Activated gamma-delta T cell (primary cell): Measurements from ENCODE around the gene NUBP2.

Source experiments
- DNase-seq: peaks from one replicate; lab custom pipeline; 2025; lab: John Stamatoyannopoulos, UW
- total RNA-seq, 2 donors: gene quantifications; one replicate each; lab custom pipeline; 2026; lab: John Stamatoyannopoulos, UW

The NUBP2 gene, protein sequence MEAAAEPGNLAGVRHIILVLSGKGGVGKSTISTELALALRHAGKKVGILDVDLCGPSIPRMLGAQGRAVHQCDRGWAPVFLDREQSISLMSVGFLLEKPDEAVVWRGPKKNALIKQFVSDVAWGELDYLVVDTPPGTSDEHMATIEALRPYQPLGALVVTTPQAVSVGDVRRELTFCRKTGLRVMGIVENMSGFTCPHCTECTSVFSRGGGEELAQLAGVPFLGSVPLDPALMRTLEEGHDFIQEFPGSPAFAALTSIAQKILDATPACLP
- 40.7 to 42.3 reads per million in 2 donors for total RNA-seq

DNA sequence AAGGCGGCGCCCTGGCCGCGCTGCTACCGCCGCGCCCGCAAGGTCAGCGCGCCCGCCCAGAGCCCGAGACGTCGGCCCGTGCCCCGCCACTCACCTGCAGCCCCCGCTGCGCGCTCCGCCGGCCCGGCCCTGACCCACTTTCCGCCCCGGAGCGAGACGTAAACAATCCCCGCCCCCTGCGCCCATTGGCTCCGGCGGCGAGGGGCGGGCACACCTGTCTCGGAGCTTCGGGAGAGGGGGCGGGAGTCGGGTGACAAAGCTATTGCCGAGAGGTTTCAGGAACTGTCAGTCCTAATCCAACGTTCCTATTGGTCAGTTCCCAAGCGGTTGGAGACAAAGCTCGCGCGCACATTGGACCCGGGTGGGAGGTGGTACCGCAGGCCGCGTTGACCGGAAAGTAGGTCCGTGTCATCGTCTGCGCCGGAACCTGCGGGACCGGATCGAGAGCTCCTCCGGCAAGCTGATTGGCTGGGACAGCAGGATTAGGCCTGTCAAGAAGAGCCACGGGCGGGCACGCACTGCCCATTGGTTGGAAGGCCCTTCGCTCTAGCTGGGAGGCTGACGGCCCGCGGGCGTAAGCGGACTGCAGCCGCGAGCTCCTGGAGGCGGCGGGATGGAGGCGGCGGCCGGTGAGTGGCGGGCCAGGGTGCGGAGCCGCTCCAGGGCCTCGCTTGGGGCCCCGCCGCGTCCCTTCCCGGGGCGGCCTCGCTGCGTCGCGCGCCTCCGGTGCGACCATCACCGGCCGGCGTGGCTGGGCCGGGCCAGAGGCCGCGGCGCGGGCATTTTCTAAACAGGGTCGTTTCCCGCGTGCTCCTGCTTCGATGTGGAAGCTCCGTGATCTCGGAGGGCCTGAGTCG lies at the start of gene NUBP2, which contains the start of gene SPSB3:
TSS of gene NUBP2 (plus strand) at position 553 of the 857 bp plus-strand sequence. CDS start at position 614, 61 bp downstream.
TSS of gene SPSB3 (minus strand) at position 164 of the 857 bp plus-strand sequence. CDS start 1,088 bp downstream, outside the sequence.
- peak; percentile 95 for DNase-seq

DNA sequence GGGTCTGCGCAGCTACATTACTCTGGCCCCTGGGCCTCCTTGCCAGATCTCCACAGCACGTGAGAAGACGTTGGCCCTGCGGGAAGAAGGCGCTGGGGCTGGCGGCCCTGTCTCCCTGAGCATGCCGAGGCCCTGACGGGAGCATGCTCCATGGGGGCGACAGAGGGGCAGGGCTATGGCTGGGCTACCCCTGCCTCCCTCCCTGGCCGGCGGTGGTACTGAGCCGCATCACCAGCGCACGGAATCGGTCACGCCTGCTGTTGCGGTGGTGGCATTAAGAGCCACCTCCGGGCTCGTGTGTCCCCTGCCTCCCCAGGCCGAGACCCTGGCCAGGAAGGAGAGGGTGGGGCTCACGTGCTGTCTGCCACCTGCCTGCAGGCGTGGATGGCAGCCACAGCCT lies 48.6 kb upstream of the NUBP2 start:
- no peak for DNase-seq

DNA sequence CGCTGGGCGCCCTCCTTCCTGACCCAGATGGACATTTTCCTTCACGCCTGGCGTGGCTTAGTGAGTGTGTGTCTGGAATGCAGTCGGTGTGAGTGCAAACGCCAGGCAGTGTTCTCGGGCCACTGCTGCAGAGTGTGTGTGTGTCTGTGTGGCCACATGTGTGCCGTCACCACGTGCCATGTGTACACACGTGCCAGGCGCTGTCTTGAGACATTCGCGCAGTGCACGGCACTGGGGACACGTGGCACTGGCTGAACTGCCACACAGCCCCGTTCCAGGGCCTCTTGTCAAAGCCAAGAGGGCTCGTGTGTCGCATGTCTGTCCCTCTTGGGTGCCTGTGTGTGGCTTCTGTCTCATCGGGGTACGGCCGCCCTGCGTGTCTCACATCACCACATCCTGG lies 47.9 kb upstream of the NUBP2 start:
- no peak for DNase-seq

DNA sequence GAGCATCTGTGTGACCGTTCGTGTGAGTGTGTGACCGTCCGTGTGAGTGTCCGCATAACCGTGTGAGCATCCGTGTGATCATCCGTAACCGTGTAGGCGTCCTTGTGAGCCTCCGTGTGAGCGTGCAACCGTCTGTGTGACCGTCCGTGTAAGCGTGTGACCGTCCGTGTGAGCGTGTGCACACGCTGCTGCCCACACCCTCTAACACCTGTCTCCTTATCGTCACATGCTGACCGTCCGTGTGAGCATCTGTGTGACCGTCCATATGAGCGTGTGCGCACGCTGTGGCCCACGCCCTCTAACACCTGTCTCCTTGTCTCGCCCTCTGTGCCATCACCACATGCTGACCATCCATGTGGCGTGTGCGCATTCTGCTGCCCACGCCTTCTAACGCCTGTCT lies 42.5 kb upstream of the NUBP2 start:
- no peak for DNase-seq

DNA sequence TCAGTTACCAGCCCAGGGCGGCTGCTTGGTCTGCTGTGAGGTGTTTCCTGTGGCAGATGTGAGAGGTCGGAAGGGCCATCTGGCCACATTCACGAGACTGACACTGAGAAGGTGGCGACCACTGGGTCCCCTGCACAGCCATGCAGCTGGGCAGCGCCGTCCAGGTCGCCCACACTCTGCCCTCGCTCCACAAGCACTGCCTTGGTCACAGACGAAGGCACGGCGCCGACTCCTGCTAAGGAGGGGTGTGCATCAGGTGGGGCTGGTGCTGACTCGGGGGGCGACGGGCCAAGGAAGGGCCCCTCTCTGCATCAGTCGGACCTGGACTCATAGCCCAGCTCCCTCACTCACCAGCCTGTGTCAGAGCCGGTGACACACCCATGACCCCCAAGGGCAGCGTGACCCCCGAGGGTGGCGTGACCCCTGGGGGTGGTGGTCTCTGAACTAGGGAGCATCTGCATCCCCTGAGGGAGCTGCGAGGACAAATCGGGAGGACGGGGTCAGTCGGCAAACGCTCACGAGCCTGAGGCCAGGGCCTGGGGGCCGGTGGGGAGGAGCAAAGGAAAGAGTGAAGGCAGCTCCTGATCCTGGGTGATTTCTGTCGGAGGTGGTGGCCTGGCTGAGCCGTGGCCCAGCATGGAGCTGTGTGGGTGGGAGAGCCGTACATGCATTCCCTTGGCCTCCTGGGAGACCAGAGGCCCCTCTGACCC lies 41.8 kb upstream of the NUBP2 start:
- DNase-seq: no peak

DNA sequence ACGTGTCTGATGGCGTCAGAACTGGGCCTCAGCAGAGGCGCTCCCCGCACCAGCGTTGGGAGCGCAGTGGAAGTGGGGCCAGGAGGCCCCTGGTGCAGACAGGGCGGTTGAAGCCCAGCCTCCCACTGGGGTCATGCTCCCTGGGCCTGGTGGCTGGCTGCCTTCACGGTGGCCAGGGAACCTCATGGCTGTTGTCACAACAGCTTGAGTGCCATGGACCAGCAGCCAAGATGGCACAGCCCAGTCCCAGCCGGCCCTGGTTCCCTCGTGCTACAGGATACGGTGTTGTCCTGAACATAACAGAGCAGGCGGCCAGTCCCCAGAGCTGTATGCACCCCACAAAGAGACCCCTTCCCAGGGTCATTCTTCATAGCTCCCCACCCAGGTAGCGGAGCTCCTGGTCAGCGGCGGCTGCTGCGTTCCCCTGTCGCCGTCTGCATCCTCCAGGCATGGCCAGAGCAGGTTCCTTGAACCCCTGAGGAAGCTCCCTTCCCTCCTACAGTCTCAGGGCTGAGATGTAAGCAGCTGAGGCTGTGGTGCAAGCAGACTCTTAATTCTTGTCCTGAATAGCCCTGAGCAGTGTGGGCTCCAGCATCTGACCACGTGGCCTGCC lies 41.1 kb upstream of the NUBP2 start:
- no peak for DNase-seq

DNA sequence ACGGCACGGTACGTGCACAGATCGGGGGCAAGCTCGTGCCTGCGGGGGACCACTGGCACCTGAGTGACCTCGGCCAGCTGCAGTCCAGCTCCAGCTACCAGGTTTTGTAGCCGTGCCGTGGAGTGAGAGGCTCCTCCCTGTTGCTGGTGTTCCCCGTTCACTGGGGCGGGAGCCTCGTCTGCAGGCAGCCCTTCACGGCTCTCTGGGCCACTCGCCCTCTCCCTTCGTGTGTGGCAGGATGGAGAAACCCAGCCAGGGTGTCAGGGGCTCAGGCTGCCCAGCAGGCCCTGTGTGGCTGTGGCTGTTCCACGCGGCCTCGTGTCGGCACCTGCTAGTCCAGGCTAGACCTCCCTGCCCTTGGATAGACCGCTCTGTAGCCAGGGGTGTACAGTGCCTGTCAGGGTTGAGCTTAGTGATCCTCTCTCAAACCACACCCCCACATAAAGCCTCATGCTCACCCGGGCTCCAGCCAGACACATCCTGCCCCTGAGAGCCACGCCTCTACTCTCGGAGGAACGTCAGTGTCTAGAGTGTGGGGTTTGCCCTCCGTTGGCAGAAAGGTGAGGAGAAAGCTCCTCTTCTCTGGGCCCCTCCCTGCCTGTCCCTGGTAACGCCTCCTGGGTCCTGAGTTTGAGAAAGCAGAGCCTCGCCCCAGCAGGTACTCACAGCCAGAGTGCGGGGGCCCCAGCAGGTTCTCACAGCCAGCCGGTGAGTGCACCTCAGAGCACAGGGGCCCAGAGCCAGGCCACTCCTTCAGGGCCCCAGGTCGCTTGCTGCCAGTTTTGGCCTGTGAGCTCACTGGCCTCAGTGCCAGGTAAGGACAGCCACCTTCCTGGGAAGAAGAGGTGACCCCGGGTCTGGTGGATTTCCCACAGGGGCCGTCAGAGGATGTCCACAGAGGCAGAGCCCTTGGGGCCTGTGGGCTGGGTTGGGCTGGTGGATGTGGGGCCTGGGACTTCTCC lies 39.1 kb upstream of the NUBP2 start:
- no peak for DNase-seq

DNA sequence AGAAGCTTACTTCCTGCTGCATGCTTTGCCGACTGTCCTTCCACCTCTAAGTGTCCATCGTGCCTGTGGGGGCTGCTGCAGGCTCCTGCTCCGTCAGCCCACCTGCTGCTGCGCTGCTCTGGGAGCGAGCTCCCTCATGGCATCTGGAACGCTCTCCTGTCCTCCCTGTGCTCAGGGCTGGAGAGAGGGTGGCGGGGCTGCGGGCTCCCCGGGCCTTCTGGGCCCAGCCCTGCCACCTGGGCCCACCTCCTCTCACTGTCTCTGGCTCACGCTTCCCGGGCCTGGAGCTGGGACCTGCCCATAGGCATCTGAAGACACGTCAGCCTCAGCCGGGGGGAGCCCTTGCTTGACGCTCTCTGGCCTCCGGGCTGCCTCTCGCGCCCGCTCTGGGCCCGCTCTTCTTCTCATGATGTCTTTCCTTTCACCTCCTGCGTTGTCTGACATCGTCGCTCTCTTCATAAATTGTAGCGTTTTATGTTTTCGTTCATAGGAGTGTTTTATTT lies 38.4 kb upstream of the NUBP2 start:
- DNase-seq: no peak

DNA sequence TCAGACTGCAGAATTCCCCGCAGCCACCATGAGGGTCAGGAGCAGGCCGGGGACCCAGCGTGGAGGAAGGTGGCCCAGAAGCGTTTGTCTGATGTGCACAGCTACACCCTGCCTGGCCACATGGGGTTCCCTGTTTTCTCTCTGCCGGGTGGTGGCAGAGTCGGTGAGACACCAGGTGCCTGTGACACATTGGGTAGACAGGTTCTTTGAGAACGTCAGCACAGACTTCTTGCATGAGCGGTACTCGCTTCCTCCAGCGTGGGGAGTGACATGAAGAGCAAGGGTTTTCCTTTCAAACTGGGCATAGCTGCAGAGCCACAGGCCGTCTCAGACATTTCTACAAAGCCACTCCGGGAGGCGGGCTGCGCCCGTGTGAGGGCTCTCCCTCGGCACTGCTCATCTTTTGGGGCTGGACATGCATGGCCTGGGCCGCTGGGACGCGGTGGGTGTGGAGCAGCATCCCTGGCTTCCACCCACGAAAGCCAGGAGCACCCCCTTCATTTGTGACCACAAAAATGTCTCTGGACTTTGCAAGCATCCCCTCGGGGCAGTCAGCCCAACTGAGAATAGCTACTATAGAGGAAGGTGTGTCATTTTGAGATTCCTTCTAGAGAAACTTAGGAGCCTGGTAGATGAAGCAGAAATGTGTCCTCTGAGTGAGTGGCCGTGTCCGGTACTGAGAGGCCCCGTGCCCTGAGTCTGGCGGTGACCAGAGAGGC lies 37.4 kb upstream of the NUBP2 start:
- no peak for DNase-seq

DNA sequence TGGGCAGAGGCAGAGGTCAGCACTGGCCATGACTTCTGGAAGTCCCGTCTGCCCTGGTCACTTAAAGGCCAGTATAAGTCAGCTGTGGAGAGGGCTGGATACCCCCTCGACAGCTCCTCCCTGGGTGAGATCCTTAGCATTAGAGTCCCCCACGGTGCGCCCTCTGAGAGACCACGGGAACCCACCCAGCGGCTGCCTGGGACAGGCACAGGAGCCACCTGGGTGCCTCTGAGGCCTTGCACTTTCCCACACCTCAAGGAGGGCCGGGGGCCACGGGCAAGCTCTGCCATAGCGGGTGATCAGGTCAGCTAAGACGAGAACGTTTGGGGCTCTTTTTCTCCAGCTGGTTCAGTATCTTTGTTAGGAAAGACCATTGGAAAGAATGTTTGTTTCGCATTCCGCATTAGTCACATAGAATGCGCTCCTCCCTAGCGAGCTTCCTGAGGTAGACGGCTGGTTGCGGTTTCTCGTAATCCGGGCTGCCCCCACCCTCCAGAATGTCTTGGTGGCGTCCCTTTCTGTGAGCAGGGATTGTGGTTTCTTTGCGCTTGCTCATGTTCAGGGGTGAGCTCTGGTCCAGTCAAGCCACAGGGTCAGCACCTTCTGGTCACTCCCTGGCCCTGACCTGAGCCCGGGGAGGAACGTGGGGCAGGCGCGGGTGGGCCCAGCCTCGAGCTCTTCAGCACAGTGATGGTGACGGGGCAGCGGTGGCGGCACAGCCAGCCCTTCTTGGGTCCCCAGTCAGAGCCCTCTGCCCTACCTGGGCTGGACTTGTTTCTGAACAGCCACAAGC lies 36.7 kb upstream of the NUBP2 start:
- DNase-seq: no peak

DNA sequence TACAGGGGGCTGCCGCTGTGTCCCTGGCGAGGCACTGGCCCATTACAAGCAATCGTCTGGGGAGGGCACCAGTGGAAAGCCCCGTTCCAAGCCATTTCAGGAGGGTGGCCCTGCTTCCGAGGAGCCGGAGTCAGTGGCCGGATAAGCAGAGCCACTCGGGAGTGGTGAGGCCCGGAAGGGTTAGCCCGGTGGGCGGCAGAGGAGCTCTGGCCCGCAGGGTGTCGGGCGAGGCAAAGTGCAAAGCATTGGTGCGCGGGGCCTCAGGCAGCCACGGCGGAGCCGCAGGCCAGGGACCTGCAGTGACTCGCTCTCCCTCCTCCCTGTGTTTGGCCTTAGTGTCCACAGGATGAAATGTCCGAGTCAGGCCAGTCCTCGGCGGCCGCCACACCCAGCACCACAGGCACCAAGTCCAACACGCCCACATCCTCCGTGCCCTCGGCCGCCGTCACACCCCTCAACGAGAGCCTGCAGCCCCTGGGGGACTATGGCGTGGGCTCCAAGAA lies 36.0 kb upstream of the NUBP2 start:
- DNase-seq: no peak

DNA sequence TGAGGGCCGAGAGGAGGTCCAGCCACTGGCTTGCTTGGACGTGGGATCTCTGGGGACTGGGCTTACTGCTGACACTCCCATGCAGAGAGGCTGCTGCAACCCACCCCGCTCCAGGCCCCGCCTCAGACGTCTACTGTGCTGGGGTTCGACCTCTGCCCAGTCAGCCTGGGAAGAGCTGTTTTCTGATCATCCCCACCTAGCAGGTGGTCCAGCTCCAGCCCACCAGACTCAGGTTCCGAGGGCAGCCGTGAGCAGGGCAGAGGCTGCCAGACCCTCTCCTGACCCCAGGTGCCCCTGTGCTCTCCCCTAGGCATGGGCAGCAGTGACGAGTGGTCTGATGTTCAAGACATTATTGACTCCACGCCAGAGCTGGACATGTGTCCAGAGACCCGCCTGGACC lies 34.8 kb upstream of the NUBP2 start:
- no peak for DNase-seq

DNA sequence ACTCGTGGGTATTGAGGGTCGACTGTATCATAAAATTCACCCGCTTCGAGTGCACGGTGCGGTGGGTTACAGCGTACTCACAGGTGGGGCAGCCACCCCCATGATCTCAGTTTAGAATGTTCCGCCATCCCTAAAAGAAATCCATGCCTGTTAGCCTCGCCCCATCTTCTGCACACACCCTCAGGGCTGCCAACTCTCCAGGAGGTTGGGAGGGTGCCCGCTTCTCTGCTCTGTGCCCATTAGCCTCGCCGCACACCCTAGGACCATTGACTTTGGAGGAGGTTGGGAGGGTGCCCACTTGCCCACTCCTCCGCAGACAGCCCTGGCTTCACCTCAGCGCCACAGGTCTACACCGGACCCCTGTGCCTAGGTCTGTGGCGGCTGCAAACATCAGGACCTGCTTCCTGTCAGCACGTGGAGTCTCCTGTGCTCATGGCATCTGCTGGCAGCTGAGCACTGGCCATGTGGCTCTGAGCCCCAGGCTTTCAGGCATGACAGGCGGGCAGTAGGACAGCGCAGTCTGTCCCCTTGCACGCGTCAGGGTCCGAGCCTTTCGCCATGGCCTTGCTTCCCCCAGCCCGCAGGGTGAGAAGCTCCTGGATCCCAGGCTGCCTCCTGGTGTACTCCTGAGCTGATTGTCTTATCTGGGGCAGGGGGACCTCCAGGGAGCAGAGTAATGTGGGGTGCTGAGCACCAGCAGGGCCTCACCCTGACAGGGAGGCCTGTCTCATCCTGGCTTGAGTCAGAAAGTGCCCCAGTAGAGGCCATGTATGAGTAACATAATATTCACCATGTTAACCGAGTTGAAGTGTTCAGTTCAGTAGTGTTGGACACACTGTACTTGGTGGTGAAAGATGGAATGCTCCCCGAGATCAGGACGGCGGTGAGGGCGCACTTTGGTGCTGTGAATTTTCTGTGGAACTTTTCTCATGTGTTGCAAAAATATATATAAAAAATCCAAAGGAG lies 33.3 kb upstream of the NUBP2 start:
- DNase-seq: no peak

DNA sequence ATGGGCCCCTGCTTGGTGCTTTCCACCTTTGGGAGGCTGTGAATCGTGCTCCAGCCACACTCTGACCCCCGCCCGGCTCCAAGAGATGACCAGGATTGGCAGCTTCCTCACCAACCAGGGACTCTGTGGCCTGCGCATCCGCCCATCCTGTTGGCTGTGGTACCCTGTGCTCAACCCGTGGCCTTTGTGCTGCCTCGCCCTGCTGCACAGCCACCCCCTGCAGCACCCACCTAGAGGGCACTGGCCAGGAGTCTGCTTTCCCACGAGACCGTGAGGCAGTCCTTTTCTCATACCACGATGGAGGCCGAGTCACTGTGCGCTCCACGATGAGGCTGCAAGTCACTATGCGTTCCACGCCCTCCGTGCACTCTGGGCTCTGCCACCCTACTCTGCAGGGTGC lies 30.8 kb upstream of the NUBP2 start:
- DNase-seq: no peak

DNA sequence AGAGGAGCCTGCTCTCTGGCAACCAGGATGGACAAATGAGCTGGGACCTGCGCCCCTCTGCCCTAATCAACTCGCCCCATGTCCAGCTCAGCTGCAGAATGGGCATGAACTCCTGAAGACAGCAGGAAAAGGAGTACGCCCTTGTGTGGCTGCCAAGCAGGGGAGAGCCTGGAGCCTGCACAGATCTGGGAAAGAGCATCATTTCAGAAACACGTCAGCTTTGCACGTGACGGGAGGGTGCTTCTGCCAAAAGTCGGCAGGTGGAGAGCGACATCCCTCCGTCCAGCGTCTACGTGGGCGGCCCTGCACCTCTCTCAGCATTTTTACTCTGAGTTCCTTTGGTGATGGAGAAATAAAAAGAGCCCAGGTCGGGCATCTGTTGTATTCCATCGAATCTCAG lies 29.9 kb upstream of the NUBP2 start:
- no peak for DNase-seq

DNA sequence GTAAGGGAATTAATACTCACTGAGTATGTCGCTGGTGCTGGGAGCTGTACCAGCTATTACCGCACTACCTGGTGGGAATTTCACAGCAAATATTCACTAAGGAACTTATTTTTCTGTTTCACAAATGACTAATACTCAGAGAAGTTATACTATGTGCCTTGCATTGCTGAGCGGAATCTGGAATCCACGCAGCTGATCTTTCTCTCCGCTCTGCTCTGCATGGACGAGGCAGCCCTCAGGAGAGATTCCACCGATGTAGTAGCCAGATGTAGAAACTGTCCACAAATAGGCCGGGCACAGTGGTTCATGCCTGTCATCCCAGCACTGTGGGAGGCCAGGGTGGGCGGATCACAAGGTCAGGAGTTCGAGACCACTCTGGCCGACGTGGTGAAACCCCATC lies 28.6 kb upstream of the NUBP2 start:
- no peak for DNase-seq

DNA sequence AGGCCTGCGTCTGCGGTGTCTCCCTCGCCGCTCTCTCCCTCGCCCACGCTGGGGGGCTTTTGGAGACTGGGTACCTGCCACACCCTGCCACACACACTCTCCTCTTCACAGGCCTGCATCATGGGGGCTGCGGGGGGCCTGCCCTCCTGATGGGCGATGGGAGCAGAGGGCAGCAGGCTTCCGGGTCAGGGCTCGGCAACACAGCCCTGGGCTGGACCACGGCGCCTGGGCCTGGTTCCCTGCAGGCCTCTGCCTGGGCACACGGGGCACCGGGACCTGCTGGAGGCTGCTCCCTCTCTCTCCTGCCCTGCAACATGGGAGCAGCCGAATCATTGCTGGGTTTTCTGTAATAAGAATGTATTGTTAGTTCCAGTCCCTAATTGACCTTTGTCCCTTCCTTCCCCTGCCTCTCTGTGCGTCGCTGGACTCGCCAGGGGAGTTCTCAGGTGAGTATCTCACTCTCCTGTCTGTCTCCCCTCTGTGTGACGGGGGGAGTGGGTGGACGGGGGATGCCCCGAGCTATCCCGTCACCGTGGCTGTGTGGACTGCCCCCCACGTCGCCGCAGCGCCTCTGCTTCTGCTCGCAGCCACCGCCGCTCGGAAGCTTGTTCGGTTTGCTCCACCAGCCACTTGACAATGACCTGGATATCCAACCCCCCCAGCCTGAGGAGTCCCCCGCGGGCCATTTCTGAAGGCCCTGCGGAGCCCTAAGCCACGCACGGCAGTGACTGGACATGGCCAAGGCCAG lies 24.9 kb upstream of the NUBP2 start:
- DNase-seq: no peak
